ENCODE results near the gene ROM1. TPM values are rescaled to one million over a fixed set of nuclear protein-coding genes. Genes with fewer than 3 reads are reported as not detected.

The ROM1 gene
- polyA plus RNA-seq, 2 of the 4 experiments (the other 2 are of a cell fraction): 0.92 to 2.8 TPM

DNA sequence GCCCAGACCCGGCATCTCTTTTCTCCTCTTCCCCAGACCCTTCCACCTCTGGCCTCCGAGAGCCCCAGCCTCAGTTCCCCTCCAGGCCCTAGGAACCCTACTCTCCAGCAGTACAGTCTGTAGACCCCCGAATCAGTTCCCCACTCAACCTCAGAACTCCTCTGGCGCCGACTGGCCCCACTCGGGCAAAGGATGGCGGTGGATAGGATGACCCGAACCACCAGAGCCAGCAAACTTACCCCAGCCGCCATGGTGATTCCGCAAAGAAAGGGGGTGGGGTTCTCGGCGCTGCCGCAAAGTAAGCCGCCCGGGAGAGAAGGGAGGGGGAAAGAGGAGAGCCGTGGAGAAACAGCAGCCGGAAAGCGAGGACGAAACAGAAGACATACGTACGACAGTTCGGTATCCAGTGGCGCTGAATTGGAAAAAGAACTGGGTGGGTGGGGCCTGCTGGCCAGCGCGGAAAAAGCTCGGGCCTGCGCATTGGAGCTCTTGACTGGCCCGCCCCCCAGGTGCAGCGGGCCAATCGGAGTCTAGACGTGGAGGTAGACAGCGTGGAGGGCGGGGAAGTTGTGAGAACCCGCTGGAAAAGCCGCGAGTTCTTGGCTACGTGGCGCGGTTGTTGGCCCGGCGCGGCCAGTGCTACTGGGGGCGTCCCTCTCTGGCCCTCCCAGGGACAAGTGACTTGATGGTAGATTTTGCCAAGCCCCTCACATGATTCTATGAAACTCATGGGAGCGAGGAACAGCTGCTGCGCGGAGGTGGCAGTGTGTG, 39.3 kb upstream of the ROM1 start, which contains the start of gene EEF1G (continued):
- TF ChIP-seq, protein P1, sequence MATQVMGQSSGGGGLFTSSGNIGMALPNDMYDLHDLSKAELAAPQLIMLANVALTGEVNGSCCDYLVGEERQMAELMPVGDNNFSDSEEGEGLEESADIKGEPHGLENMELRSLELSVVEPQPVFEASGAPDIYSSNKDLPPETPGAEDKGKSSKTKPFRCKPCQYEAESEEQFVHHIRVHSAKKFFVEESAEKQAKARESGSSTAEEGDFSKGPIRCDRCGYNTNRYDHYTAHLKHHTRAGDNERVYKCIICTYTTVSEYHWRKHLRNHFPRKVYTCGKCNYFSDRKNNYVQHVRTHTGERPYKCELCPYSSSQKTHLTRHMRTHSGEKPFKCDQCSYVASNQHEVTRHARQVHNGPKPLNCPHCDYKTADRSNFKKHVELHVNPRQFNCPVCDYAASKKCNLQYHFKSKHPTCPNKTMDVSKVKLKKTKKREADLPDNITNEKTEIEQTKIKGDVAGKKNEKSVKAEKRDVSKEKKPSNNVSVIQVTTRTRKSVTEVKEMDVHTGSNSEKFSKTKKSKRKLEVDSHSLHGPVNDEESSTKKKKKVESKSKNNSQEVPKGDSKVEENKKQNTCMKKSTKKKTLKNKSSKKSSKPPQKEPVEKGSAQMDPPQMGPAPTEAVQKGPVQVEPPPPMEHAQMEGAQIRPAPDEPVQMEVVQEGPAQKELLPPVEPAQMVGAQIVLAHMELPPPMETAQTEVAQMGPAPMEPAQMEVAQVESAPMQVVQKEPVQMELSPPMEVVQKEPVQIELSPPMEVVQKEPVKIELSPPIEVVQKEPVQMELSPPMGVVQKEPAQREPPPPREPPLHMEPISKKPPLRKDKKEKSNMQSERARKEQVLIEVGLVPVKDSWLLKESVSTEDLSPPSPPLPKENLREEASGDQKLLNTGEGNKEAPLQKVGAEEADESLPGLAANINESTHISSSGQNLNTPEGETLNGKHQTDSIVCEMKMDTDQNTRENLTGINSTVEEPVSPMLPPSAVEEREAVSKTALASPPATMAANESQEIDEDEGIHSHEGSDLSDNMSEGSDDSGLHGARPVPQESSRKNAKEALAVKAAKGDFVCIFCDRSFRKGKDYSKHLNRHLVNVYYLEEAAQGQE (IDR thresholded peaks at IDR 0.05): peak; percentile 67
- TF ChIP-seq POLR2AphosphoS2 (conservative IDR thresholded peaks at IDR 0.05; ENCODE audit: low read length): no peak
- TF ChIP-seq, protein P2, sequence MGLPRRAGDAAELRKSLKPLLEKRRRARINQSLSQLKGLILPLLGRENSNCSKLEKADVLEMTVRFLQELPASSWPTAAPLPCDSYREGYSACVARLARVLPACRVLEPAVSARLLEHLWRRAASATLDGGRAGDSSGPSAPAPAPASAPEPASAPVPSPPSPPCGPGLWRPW (IDR thresholded peaks at IDR 0.05): no peak
- no peak for TF ChIP-seq FOXS1 (CRISPR knock-in tag; IDR thresholded peaks at IDR 0.05)
- peak; percentile 12; the same call in 1 of the 2 replicates for TF ChIP-seq RFX5 (IDR thresholded peaks at IDR 0.05)
- no peak for TF ChIP-seq CBX8 (IDR thresholded peaks at IDR 0.05)
- TF ChIP-seq ESRRA (IDR thresholded peaks at IDR 0.05; ENCODE audit: borderline replicate concordance, low read length): no peak
- TF ChIP-seq NFE2L2 (conservative IDR thresholded peaks at IDR 0.05; ENCODE audit: low read length): no peak

DNA sequence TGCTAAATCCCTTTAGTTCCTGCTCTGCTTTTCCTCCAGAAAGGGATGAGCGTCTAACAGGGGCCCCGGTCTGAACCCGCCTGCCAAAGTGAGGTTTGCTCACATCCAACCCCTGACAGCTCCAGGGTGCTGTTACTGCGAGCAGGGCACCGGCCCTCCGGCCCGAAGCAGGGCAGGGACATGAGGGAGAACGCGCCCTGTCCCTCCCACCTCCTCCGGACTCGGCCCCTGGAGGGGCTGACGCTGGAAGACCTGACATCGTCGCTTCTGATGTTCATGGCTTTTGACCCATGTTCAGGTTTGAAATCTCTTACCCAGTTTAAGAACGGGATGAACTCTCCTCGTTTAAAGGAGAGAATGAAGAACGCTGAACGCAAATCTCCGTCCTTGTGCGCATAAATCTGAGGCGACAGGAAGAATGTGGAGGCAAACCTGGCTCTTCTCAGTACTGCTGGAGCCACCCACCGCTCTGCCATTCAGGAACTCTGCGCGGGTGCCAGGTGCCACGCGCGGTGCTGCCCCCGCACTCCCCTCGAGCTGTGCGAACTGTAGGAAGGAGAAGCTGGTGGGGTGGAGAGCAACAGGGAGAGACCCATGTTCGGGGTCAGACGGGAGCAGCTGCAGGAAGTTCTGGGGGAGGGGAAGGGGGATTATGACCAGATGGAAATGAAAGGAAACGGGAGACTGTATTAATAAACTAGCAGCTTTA, 38.5 kb upstream of the ROM1 start:
- Histone ChIP-seq H3K4me3 (peak overlapping the region; percentile 52), H3K9me3 (no peaks in the 10 kb centered on the region), H3K27ac (peak overlapping the region; percentile 82 to 90), H3K4me2 (peak overlapping the region; percentile 94), H3K4me1 (peaks cover 39% of the 10 kb centered on the region)
- WGBS (ENCODE audit: missing lambda C conversion rate): 31% methylated on average over 33 of the region's 33 CpGs
- POLR2A ChIA-PET: interaction anchor here (0.7 to 2.8 kb wide), 30 partner anchors 8 to 1213 kb away, joined by 3 to 93 read pairs (median 5); partner anchors contain the start of genes B3GAT3, C11orf98, CSKMT and CYB561A3
- no peak for TF ChIP-seq HOXB13 (CRISPR knock-in tag; IDR thresholded peaks at IDR 0.05; ENCODE audit: low read depth)
- TF ChIP-seq NFE2L2 (conservative IDR thresholded peaks at IDR 0.05; ENCODE audit: low read length): no peak
- TF ChIP-seq RAD21 (conservative IDR thresholded peaks at IDR 0.05 in 1 of 2, IDR thresholded peaks at IDR 0.05 in 1 of 2): no peak
- no peak for TF ChIP-seq ZSCAN20 (CRISPR knock-in tag; IDR thresholded peaks at IDR 0.05)
- TF ChIP-seq RARB (CRISPR knock-in tag; IDR thresholded peaks at IDR 0.05): no peak
- no peak for TF ChIP-seq HDAC2 (IDR thresholded peaks at IDR 0.05)
- TF ChIP-seq, protein P3, sequence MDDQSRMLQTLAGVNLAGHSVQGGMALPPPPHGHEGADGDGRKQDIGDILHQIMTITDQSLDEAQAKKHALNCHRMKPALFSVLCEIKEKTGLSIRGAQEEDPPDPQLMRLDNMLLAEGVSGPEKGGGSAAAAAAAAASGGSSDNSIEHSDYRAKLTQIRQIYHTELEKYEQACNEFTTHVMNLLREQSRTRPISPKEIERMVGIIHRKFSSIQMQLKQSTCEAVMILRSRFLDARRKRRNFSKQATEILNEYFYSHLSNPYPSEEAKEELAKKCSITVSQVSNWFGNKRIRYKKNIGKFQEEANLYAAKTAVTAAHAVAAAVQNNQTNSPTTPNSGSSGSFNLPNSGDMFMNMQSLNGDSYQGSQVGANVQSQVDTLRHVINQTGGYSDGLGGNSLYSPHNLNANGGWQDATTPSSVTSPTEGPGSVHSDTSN (IDR thresholded peaks at IDR 0.05): no peak
- TF ChIP-seq KDM1A (IDR thresholded peaks at IDR 0.05; ENCODE audit: low read depth): no peak
- TF ChIP-seq NR3C1 (IDR thresholded peaks at IDR 0.05): no peak
- TF ChIP-seq JUNB (IDR thresholded peaks at IDR 0.05): no peak
- no peak for TF ChIP-seq RCOR1 (IDR thresholded peaks at IDR 0.05; ENCODE audit: low read depth, low read length)
- TF ChIP-seq, protein P4, sequence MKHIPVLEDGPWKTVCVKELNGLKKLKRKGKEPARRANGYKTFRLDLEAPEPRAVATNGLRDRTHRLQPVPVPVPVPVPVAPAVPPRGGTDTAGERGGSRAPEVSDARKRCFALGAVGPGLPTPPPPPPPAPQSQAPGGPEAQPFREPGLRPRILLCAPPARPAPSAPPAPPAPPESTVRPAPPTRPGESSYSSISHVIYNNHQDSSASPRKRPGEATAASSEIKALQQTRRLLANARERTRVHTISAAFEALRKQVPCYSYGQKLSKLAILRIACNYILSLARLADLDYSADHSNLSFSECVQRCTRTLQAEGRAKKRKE (CRISPR knock-in tag; IDR thresholded peaks at IDR 0.05; ENCODE audit: low read depth): no peak
- TF ChIP-seq, protein P5, sequence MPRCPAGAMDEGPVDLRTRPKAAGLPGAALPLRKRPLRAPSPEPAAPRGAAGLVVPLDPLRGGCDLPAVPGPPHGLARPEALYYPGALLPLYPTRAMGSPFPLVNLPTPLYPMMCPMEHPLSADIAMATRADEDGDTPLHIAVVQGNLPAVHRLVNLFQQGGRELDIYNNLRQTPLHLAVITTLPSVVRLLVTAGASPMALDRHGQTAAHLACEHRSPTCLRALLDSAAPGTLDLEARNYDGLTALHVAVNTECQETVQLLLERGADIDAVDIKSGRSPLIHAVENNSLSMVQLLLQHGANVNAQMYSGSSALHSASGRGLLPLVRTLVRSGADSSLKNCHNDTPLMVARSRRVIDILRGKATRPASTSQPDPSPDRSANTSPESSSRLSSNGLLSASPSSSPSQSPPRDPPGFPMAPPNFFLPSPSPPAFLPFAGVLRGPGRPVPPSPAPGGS (IDR thresholded peaks at IDR 0.05): no peak
- TF ChIP-seq EHF (CRISPR knock-in tag; IDR thresholded peaks at IDR 0.05): no peak
- no peak for DNase-seq (ENCODE audit: low read depth in 1 of 2, low spot score in 1 of 2)
- ATAC-seq: peak; percentile 49 to 51; a peak in 5 of 6 replicates
- FAIRE-seq: no peak
- CTCF ChIA-PET: interaction anchor here (0.7 to 2.5 kb wide), 11 partner anchors 9 to 212 kb away, joined by 3 to 13 read pairs (median 4); partner anchors contain the start of gene TUT1
